WI38 (cell line): ENCODE results near the gene PCNT.

Experiments
- H3K4me3 ChIP-seq: 2 replicates; pipeline ENCODE4 v1.5.1; 2011; ENCODE audit warnings: low read depth, mild to moderate bottlenecking, control low read depth, low read length
- TF ChIP-seq, protein P1 (sequence below): IDR thresholded peaks from 2 replicates; pipeline ENCODE4 v1.5.1; 2012; ENCODE audit warnings: low read depth, mild to moderate bottlenecking, control low read depth, low read length

The PCNT gene

GRCh38 chr21:46285761-46286647 is 38.0 kb upstream of the PCNT start, which contains the start of gene YBEY:
Gene YBEY, plus strand, starts transcription at chr21:46286342. Its CDS starts 572 bp downstream, at chr21:46286914.
- TF ChIP-seq, protein P1, sequence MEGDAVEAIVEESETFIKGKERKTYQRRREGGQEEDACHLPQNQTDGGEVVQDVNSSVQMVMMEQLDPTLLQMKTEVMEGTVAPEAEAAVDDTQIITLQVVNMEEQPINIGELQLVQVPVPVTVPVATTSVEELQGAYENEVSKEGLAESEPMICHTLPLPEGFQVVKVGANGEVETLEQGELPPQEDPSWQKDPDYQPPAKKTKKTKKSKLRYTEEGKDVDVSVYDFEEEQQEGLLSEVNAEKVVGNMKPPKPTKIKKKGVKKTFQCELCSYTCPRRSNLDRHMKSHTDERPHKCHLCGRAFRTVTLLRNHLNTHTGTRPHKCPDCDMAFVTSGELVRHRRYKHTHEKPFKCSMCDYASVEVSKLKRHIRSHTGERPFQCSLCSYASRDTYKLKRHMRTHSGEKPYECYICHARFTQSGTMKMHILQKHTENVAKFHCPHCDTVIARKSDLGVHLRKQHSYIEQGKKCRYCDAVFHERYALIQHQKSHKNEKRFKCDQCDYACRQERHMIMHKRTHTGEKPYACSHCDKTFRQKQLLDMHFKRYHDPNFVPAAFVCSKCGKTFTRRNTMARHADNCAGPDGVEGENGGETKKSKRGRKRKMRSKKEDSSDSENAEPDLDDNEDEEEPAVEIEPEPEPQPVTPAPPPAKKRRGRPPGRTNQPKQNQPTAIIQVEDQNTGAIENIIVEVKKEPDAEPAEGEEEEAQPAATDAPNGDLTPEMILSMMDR = no peak
- H3K4me3 ChIP-seq = peak within 1 kb of the TSS; percentile 77

DNA sequence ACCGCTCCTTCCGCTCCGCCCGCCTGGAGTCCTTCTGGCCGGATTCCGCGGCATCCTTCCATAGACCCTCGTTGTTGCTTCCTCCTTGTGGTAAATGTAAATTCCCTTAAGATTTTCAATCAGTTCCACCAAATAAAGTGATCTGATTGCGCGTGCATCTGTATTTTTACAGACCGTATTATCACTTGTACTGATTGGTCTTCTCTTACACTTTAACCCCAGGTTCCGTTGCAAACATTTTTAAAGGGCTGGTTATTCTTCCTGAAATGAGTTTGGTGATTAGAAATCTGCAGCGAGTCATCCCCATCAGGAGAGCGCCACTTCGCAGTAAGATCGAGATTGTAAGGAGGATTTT is 37.3 kb upstream of the PCNT start:
- TF ChIP-seq, protein P1 = no peak
- H3K4me3 ChIP-seq = peak overlapping the region; percentile 77

DNA sequence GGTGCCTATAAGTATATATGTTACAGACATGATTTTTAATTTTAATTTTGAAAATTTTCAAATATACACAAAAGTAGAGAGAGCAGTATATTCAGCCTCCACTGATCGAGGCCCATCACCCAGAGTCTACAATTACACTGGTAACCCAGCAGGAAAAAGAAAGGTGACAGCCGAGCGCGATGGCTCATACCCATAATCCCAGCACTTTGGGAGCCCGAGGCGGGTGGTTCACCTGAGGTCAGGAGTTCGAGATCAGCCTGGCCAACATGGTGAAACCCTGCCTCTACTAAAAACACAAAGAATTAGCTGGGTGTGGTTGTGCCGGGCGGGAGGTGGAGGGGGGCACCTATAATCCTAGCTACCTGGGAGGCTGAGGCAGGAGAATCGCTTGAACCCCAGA is 36.4 kb upstream of the PCNT start:
- peak overlapping the region; percentile 77; the same call in 1 of the 2 replicates for H3K4me3 ChIP-seq
- TF ChIP-seq, protein P1 = no peak

DNA sequence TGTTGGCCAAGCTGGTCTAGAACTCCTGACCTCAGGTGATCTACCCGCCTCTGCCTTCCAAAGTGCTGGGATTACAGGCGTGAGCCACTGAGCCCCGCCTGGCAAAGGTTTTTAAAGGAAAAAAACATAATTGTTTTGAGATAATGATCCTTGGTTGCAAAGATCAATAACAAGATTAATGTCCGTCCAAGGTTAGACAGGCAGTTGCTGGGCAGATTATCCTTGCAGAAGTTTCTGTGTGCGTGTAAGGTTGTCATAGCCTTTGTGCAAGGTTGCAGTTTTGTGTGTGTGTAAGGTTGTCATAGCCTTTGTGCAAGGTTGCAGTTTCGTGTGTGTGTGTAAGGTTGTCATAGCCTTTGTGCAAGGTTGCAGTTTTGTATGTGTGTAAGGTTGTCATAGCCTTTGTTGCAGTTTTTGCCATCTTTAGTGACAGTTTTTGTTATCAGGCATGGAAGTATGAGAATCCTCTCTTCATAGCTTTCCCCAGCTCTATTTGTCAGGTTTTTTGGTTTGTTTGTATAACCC is 34.2 kb upstream of the PCNT start:
- TF ChIP-seq, protein P1 = no peak
- no peak overlapping the region for H3K4me3 ChIP-seq

DNA sequence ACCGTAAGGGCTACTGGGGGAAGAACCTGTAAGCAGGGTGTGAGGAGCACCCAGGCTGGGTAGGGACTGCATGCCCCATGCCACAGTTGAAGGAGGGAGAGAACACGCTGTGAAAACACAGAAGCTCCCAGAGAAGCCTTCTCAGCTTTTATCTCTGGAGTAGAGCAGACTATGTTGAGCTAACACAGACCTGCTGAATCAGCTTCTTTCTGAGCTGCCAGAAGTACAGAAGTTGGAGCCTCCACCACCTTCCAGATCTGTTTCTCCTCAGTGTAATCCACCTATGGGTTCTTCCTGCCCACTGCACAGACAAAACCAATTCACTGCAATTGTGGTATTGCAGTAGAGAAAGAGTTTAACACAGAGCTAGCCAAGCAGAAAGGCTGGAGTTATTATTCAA is 32.4 kb upstream of the PCNT start:
- TF ChIP-seq, protein P1 = no peak
- H3K4me3 ChIP-seq = no peak overlapping the region

DNA sequence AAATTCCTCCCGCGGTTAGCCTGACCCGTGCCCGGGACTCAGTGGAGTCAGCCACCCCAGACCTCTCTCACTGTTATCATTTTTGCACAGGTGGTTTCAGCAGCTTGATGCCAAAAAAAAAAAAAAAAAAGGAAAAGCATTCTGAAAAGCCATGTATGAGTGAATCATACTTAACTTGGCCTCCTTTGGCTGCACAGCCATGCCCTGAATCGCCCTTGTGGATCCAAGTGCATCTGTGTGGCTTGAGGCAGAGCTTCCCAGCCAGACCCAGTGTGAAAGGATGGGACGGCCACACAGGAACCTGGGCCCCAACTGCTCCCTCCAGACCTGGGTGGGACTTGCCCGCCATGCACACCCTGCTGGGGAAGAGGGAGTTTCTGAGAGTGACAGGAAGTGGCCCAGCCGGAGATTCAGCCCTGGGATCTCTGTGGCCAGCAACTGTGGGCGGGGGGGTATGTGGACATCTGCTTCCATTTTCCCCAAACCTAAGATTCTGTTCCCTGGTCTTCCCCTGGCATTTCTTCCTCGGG is 29.2 kb upstream of the PCNT start:
- no peak overlapping the region for H3K4me3 ChIP-seq
- TF ChIP-seq, protein P1 = no peak
